HepG2 (cell line): ENCODE results near the gene TMEM59. TPM values are rescaled to one million over a fixed set of nuclear protein-coding genes. Genes with fewer than 3 reads are reported as not detected.

Experiments used
- ARID2 ChIP-seq: sonication (generic); formaldehyde crosslinking; IDR thresholded peaks from 2 replicates; pipeline ENCODE4 v1.8.1; 2022; ENCODE audit warnings: mild to moderate bottlenecking, missing genetic modification reagents, borderline replicate concordance
- ETV5 ChIP-seq: IDR thresholded peaks from 2 replicates; pipeline ENCODE4 v1.6.1; 2018; ENCODE audit warnings: missing biosample characterization, missing genetic modification reagents, inconsistent platforms, borderline replicate concordance
- GFI1 ChIP-seq: sonication (generic); formaldehyde crosslinking; IDR thresholded peaks from 2 replicates; pipeline ENCODE4 v1.5.0; 2020; ENCODE audit warnings: missing genetic modification reagents, mild to moderate bottlenecking, borderline replicate concordance
- JDP2 ChIP-seq: sonication (generic); formaldehyde crosslinking; IDR thresholded peaks from 2 replicates; pipeline ENCODE4 v1.8.1; 2022; ENCODE audit warnings: missing genetic modification reagents, borderline replicate concordance
- KDM5B ChIP-seq: sonication (generic); formaldehyde crosslinking; IDR thresholded peaks from 2 replicates; pipeline ENCODE4 v1.4.0; 2020; ENCODE audit warnings: missing genetic modification reagents, mild to moderate bottlenecking, borderline replicate concordance
- MAFF ChIP-seq: IDR thresholded peaks from 2 replicates; pipeline ENCODE4 v1.6.1; 2011; ENCODE audit warnings: low read depth, low read length, improper control_type of control experiment
- NAIF1 ChIP-seq: sonication (generic); formaldehyde crosslinking; IDR thresholded peaks from 2 replicates; pipeline ENCODE4 v1.5.0; 2020; ENCODE audit warnings: mild to moderate bottlenecking, missing genetic modification reagents, borderline replicate concordance
- PPARG ChIP-seq: conservative IDR thresholded peaks from 2 replicates; pipeline ENCODE4 v1.6.1; 2016; ENCODE audit warnings: missing biosample characterization, missing genetic modification reagents
- RAD21 ChIP-seq: fragments of 450-650 bp; formaldehyde crosslinking; IDR thresholded peaks from 2 replicates; pipeline ENCODE4 v1.5.0; 2020; ENCODE audit warnings: mild to moderate bottlenecking
- RBFOX2 ChIP-seq: fragments of 200-400 bp; formaldehyde crosslinking; IDR thresholded peaks from 2 replicates; pipeline ENCODE4 v1.6.1; 2017; ENCODE audit warnings: low read depth, mild to moderate bottlenecking, low read length
- SALL1 ChIP-seq: sonication (generic); formaldehyde crosslinking; IDR thresholded peaks from 2 replicates; pipeline ENCODE4 v1.8.0; 2022; ENCODE audit warnings: mild to moderate bottlenecking, missing genetic modification reagents
- SOX6 ChIP-seq, 2 experiments: fragments of 450-650 bp in 1 of 2; sonication (generic) in 1 of 2; formaldehyde crosslinking in 1 of 2; IDR thresholded peaks; 2 replicates each; pipeline versions ENCODE4 v1.4.0 to v1.6.1; 2017 to 2020; ENCODE audit warnings: antibody characterized with exemption in 1 of 2, mild to moderate bottlenecking in 1 of 2, missing genetic modification reagents in 1 of 2
- TAF1 ChIP-seq: sonication (generic); formaldehyde crosslinking; IDR thresholded peaks from 2 replicates; pipeline ENCODE4 v1.4.0; 2020; ENCODE audit warnings: missing genetic modification reagents
- TOE1 ChIP-seq: sonication (generic); formaldehyde crosslinking; IDR thresholded peaks from 2 replicates; pipeline ENCODE4 v1.4.0; 2020; ENCODE audit warnings: mild to moderate bottlenecking, missing genetic modification reagents
- ZBTB20 ChIP-seq: sonication (generic); formaldehyde crosslinking; IDR thresholded peaks from 2 replicates; pipeline ENCODE4 v1.8.1; 2023; ENCODE audit warnings: missing genetic modification reagents, low read depth, mild to moderate bottlenecking, borderline replicate concordance
- ZFP36L1 ChIP-seq: sonication (generic); formaldehyde crosslinking; IDR thresholded peaks from 2 replicates; pipeline ENCODE4 v1.8.0; 2022; ENCODE audit warnings: mild to moderate bottlenecking, missing genetic modification reagents, moderate library complexity
- ZNF17 ChIP-seq: sonication (generic); formaldehyde crosslinking; IDR thresholded peaks from 2 replicates; pipeline ENCODE4 v1.5.0; 2020; ENCODE audit warnings: mild to moderate bottlenecking, missing genetic modification reagents
- ZNF331 ChIP-seq: sonication (generic); formaldehyde crosslinking; IDR thresholded peaks from 2 replicates; pipeline ENCODE4 v1.4.0; 2020; ENCODE audit warnings: missing genetic modification reagents
- ZNF605 ChIP-seq: sonication (generic); formaldehyde crosslinking; IDR thresholded peaks from 2 replicates; pipeline ENCODE4 v1.8.0; 2022; ENCODE audit warnings: mild to moderate bottlenecking, missing genetic modification reagents
- polyA plus RNA-seq, 8 experiments: library from polyadenylated mRNA; depleted of rRNA in 3 of 8; stranded (reverse) in 7 of 8; unstranded in 1 of 8; fragments of >200 nt; fragmentation: Illumina TruSeq in 4 of 8; extraction: Trizol in 4 of 8; gene quantifications; 2 replicates each; pipeline versions ENCODE4 v1.2.1 to v1.2.3, GENCODE V29; 2011 to 2016; ENCODE audit warnings: low read depth in 4 of 8, missing spikeins in 1 of 8, mixed read lengths in 1 of 8; ENCODE audit not compliant: insufficient read depth in 1 of 8
- total RNA-seq, 5 experiments: library from RNA; depleted of rRNA; stranded (reverse); fragments of >200 nt; fragmentation: Illumina TruSeq; extraction: Trizol; gene quantifications; 2 replicates each; pipeline ENCODE4 v1.2.3, GENCODE V29; 2016; ENCODE audit warnings: low read depth in 1 of 5
- TF ChIP-seq, protein P1 (sequence below): IDR thresholded peaks from 2 replicates; pipeline ENCODE4 v1.4.0; 2020; ENCODE audit warnings: mild to moderate bottlenecking, missing genetic modification reagents
- TF ChIP-seq, protein P2 (sequence below): sonication (generic); formaldehyde crosslinking; IDR thresholded peaks from 2 replicates; pipeline ENCODE4 v1.5.0; 2020; ENCODE audit warnings: mild to moderate bottlenecking, missing genetic modification reagents
- TF ChIP-seq, protein P3 (sequence below): sonication (generic); formaldehyde crosslinking; IDR thresholded peaks from 2 replicates; pipeline ENCODE4 v1.8.1; 2022; ENCODE audit warnings: low read depth, mild to moderate bottlenecking, missing genetic modification reagents

Gene TMEM59
- total and polyA plus RNA-seq, 2 of the 13 experiments (the other 11 are each of a cell fraction or from before 2014, with no cell fraction given) = 147 to 363 TPM

DNA sequence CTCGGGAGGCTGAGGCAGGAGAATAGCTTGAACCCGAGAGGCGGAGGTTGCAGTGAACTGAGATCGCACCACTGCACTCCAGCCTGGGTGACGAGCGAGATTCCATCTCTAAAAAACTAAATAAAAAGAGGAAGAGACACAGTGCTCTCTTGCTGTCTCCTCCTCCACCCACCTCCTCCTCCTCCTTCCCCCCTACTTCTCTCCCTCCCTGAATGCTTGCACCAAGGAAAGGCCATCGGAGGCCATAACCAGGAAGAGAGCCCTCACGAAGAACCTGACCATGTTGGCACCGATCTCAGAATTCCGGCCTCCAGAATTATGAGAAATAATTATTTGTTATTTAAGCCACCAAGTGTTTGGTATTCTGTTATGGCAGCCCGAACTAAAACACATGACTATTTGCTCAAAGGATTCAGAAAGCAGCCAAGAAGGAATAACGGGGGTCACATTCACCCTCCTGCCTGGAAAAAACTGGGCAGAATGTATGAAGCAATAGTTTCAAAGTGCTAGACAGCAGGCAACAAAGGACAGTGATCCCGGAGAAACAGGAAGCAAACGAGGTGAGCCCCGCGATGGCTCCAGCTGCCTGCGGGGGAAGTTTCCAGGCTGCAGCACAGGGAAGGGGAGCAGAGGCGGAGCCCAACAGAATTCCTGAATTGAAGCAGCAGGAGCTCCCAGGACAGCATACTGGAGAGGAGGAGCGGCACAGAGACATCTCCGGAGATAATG lies 70.8 kb downstream of the TMEM59 start (continued):
- TF ChIP-seq, protein P1, sequence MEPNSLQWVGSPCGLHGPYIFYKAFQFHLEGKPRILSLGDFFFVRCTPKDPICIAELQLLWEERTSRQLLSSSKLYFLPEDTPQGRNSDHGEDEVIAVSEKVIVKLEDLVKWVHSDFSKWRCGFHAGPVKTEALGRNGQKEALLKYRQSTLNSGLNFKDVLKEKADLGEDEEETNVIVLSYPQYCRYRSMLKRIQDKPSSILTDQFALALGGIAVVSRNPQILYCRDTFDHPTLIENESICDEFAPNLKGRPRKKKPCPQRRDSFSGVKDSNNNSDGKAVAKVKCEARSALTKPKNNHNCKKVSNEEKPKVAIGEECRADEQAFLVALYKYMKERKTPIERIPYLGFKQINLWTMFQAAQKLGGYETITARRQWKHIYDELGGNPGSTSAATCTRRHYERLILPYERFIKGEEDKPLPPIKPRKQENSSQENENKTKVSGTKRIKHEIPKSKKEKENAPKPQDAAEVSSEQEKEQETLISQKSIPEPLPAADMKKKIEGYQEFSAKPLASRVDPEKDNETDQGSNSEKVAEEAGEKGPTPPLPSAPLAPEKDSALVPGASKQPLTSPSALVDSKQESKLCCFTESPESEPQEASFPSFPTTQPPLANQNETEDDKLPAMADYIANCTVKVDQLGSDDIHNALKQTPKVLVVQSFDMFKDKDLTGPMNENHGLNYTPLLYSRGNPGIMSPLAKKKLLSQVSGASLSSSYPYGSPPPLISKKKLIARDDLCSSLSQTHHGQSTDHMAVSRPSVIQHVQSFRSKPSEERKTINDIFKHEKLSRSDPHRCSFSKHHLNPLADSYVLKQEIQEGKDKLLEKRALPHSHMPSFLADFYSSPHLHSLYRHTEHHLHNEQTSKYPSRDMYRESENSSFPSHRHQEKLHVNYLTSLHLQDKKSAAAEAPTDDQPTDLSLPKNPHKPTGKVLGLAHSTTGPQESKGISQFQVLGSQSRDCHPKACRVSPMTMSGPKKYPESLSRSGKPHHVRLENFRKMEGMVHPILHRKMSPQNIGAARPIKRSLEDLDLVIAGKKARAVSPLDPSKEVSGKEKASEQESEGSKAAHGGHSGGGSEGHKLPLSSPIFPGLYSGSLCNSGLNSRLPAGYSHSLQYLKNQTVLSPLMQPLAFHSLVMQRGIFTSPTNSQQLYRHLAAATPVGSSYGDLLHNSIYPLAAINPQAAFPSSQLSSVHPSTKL (CRISPR knock-in tag) = peak; percentile 58
- TF ChIP-seq PPARG (CRISPR knock-in tag) (peak; percentile 29; the same call in 1 of the 2 replicates), RBFOX2 (peak; percentile 46), SALL1 (CRISPR knock-in tag) (peak; percentile 72), NAIF1 (CRISPR knock-in tag) (0 out of 2 replicates have a peak, but pooled peaks have one; percentile 56), TAF1 (CRISPR knock-in tag) (peak; percentile 55; the same call in 1 of the 2 replicates), MAFF (no peak), ZFP36L1 (no peak), ZNF605 (CRISPR knock-in tag) (peak; percentile 72), RAD21 (no peak), ARID2 (CRISPR knock-in tag) (peak; percentile 72; the same call in 1 of the 2 replicates), JDP2 (CRISPR knock-in tag) (no peak), TOE1 (CRISPR knock-in tag) (no peak), ZNF331 (peak; percentile 82), ETV5 (CRISPR knock-in tag) (peak; percentile 80; the same call in 1 of the 2 replicates), KDM5B (CRISPR knock-in tag) (peak; percentile 38; the same call in 1 of the 2 replicates), ZBTB20 (CRISPR knock-in tag) (no peak; the same call in 1 of the 2 replicates), GFI1 (CRISPR knock-in tag) (peak; percentile 52; the same call in 1 of the 2 replicates), ZNF17 (CRISPR knock-in tag) (0 out of 2 replicates have a peak, but pooled peaks have one; percentile 63), SOX6 (IDR thresholded peaks at IDR 0.05) (no peak), SOX6 (CRISPR knock-in tag; IDR thresholded peaks at IDR 0.05) (peak; percentile 47; the same call in 1 of the 2 replicates)
- TF ChIP-seq, protein P2, sequence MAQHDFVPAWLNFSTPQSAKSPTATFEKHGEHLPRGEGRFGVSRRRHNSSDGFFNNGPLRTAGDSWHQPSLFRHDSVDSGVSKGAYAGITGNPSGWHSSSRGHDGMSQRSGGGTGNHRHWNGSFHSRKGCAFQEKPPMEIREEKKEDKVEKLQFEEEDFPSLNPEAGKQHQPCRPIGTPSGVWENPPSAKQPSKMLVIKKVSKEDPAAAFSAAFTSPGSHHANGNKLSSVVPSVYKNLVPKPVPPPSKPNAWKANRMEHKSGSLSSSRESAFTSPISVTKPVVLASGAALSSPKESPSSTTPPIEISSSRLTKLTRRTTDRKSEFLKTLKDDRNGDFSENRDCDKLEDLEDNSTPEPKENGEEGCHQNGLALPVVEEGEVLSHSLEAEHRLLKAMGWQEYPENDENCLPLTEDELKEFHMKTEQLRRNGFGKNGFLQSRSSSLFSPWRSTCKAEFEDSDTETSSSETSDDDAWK (CRISPR knock-in tag) = no peak
- TF ChIP-seq, protein P3, sequence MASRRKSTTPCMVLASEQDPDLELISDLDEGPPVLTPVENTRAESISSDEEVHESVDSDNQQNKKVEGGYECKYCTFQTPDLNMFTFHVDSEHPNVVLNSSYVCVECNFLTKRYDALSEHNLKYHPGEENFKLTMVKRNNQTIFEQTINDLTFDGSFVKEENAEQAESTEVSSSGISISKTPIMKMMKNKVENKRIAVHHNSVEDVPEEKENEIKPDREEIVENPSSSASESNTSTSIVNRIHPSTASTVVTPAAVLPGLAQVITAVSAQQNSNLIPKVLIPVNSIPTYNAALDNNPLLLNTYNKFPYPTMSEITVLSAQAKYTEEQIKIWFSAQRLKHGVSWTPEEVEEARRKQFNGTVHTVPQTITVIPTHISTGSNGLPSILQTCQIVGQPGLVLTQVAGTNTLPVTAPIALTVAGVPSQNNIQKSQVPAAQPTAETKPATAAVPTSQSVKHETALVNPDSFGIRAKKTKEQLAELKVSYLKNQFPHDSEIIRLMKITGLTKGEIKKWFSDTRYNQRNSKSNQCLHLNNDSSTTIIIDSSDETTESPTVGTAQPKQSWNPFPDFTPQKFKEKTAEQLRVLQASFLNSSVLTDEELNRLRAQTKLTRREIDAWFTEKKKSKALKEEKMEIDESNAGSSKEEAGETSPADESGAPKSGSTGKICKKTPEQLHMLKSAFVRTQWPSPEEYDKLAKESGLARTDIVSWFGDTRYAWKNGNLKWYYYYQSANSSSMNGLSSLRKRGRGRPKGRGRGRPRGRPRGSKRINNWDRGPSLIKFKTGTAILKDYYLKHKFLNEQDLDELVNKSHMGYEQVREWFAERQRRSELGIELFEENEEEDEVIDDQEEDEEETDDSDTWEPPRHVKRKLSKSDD (CRISPR knock-in tag) = no peak
